Left hindlimb (tissue), 1 donor: ENCODE measurements around the gene TRAPPC5.

ENCODE experiments used
- DNase-seq: peaks from one replicate; pipeline ENCODE4 v3.0.0-alpha.2; 2018

The TRAPPC5 gene

DNA sequence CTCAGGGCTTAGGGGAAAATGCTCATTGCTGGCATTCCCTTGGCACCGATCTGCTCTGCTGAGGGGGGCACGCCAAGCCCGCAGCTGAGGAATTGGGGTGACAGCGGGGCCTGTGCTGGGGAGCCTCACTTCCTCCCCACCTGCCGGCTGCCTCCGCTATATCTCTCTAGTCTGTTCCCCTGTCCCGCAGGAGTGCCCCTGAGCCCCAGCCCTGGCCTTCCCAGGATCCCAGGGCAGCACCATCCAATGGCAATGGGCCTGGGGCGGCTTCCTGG, 34.3 kb upstream of the TRAPPC5 start:
- no peak for DNase-seq

DNA sequence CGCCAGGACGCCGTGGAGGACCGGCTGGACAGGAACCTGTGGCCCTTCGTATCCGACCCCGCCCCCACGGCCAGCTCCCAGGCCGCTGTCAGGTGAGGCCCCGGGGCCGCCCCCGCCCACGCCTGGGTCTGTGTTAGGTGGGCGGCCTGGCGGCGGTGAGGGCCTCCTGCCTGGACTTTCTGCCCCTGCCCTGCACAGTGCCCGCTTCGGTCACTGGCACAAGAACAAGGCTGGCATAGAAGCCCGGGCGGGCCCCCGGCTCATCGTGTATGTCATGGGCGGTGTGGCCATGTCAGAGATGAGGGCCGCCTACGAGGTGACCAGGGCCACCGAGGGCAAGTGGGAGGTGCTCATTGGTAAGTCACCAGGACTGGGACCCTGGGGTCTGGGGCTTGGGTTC, 33.5 kb upstream of the TRAPPC5 start:
- no peak for DNase-seq

DNA sequence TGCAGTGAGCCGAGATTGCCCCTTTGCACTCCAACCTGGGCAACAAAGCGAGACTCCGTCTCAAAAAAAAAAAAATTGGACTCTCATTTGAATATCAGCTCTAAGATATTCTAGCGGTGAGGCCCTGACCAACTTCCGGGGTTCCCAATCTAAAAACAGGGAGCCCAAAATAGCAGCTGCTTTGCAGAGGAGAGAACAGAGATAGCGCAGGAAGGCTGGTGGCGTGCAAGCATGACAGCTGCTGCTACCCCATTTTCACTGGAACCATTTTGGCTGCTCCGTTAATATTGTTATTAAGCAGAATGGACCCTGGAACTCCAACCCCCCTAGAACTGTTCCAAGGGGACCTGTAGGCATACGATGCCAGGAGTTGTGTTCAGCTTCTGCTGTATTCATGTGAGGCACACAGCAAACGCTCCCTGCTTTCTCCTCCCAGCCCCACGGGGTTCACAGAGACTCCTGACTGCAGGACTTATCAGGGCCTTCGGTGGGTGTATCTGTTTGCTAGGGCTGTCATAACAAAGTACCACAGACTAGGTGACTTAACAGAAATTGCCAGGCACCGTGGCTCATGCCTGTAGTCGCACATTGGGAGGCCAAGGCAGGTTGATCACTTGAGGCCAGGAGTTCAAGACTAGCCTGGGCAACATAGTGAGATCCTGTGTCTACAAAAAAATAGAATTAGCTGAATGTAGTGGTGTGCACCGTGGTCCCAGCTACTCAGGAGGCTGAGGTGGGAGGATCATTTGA, 32.2 kb upstream of the TRAPPC5 start:
- no peak for DNase-seq

DNA sequence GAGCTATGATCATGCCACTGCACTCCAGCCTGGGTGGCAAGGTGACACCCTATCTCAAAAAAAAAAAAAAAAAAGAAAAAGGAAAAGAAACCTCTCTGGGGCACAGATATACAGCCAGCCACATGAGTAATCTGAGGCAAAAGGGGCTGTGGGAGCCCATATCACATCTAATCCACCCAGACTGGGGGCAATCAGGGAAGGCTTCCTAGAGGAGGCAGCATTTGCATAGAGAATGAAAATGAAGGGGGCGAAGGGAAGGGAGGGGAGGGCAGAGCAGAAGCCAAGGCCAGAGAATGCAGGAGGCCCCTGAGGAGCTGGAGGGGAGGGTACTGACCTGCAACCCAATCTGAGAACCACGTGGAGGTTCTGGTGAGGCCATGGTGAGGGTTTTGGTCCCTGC, 30.5 kb upstream of the TRAPPC5 start:
- no peak for DNase-seq

DNA sequence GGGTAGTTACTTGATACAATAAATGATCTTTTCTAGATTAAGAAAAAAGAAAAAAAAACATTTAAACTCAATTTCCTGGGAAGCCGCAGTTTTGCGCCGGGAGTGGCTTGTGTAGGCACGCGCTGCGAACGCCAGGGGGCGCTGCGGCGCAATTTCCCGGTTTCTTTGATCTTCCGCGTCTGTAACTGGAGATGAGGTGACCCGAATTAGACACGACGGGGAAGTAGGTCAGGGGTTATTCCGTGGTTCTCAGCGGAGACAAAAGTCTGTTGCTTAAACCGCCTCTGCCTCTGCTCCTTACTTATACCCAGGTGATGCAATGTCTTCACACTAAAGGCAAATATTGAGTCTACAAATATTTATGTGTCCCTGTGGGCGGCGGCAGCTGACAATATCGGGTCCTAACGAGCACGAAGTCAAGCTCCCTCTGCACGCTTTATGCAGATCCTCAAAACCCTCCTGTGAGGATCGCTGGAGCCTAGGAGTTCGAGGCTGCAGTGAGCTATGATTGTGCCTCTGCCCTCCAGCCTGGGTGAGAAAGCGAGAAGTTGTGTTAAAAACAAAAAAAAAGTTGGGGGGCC, 28.5 kb upstream of the TRAPPC5 start:
- peak; percentile 78 for DNase-seq

DNA sequence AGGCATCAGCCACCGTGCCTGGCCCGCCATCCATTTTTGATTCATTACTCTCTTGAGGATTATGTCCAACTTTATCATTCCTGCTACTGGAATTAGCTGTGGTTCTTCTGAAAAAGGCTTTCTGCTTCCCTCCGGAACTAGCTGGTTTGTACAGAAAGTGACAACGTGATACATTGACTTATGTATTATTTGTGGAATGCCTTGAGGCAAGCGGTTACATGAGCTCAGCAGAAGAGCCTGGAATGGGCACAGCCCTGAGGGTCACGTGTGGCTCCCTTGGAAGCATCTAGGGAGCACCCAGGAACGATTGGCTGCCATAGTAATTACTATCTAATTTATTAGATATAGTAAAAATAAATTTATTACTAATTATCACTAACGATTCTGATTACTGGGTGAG, 26.2 kb upstream of the TRAPPC5 start:
- no peak for DNase-seq

DNA sequence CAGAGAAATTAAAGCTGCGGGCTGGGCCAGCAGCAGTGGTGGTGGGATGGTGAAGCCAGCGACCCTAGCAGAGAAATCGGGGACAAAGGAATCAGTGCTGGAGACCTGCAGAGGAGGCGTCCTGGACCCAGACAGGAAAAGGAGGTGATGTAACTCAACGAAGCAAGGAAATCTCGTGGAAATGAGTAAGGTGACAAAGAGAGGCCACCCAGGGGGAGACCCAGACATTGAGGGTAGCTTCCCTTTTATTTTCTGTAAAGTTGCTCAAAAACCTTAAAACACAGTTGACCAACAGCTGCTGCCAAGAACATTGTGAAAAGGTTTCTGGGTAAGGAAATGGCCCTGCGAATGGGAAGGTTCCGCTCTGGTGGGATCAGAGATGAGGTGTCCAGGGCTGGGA, 25.1 kb upstream of the TRAPPC5 start:
- no peak for DNase-seq

DNA sequence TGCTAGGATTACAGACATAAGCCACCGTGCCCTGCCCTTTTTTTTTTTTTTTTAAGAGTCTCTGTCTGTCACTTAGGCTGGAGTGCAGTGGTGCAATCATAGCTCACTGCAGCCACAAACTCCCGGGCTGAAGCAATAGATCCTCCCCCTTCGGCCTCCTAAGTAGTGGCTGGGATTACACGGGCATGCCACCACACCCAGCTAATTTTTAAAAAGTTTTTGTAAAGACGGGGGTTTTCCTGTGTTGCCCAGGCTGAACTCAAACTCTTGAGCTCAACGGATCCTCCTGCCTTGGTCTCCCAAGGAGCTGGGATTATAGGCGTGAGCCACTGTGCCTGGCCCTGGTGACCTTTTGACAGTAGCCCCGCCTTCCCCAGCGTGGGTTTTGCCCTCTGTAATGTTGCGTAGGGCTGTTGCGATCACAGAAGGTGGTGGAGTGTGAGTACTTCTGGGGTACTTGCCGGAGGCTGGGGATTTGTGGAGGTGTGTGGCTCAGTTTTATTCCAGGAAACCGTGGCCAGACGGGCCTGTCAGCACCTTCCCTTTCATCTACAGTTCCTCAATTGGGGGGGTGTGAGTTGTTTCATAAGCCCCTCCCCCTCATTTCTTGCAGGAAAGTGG, 23.4 kb upstream of the TRAPPC5 start:
- DNase-seq: no peak

DNA sequence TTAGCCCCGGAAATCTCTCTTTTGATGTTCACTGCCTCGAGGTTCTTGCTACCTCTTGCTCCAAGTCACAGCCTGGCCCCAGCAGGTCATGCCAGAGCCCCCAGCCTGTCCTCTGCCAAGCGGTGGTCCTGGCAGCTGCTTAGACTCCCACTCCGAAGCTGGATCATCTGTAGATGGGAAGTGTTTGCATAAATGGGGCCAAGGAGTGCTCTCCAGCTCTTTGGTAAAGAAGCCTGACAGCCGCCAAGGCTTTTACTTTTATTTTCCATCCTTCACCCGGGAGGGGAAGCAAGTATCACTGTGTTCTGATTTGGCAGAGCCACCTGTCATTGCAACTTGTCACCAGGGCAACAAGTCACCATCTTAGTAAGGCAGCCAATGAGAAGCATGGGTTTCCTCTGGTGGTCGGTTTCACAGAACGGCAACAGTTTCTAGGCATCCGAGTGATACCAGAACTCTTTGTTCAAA, 22.4 kb upstream of the TRAPPC5 start:
- no peak for DNase-seq

DNA sequence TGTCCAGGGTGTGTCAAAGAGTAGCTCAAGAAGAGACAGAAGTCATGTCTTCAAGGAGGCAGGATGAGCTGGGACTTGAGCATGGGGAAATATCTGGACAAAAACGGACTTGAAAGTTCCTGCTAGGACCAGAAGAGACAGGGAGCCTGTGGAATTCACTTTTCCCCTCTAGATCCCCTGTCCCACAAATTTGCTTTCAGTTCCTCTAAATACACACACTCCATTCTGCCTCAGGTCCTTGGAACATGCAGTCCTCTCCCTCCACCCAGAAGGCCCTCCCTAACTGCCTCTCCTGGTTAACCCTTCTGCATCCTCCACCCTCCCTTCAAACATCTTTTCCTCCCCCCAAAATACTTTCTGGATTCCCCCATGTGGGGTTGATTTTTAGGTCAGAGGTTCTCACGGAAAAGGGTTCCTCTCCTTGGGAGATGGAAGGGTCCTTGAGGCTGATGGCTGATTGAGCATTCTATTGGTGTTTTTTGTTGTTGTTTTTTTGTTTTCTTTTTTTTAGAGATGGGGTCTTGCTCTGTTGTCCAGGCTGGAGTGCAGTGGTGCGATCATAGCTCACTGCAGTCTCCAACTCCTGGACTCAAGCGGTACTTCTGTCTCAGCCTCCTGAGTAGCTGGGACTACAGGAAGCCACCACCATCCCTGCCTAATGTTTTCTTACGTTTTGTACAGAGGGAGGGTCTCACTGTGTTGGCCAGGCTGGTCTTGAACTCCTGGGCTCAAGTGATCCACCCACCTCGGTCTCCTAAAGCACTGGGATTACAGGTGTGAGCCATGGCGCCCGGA, 18.7 kb upstream of the TRAPPC5 start:
- no peak for DNase-seq

DNA sequence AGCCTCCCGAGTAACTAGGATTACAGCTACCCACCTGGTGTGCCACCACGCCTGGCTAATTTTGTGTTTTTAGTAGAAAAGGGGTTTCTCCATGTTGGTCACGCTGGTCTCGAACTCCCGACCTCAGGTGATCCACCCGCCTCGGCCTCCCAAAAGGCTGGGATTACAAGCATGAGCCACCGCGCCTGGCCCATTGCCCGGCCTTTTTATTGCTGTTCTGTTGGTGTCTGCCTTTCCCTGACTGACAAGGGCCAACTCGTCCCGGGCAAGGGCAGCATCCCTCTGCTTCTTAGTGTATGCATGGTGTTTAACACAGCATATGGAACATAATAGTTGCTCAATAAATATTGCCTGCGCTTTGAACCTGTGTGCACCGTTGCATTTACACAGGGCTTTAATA, 18.0 kb upstream of the TRAPPC5 start:
- DNase-seq: no peak

DNA sequence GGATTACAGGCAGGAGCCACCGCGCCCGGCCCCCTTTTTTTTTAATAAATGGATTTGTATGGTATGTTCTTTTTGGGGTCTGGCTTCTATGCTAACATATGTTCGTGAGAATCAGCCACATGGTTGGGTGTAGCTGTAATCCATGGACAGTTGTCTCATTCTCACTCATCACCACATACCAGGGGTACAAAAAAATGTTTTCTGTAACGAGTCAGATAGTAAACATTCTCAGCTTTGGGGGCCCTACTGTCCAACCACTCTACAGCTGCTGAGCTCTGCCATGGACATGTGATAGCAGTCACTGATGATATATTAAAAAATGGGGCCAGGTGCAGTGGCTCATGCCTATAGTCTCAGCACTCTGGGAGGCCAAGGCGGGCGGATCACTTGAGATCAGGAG, 16.9 kb upstream of the TRAPPC5 start:
- no peak for DNase-seq

DNA sequence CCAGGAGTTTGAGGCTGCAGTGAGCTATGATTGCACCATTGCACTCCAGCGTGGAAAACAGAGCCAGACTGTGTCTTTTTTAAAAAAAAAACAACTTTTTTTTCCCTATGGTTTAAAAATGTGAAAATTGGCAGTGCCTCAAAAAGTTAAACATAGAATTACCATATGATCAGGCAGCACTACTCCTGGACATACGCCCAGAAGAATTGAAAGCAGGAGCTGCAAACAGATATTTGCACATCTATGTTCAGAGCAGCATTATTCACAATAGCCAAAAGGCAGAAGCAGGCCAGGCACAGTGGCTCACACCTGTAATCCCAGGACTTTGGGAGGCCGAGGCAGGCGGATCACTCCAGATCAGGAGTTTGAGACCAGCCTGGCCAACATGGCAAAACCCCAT, 15.6 kb upstream of the TRAPPC5 start:
- no peak for DNase-seq

DNA sequence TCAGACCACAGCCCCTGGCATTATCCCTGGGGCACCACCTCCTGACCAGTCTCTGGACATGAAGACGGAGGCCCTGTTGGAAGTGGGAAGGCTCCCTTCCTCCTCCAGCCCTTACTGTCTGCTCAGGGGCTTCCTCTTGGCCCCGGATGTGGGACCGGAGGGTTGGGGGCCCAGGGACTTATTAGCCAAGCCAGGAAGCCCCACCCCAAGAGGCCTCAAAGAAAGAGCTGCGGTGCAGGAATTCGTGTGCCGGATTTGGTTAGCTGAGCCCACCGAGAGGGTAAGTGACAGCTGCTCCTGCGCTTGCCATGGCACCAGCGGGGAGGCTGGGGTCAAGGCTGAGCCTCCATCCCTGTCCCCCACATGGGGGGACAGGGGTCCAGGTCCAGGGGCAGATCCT, 11.8 kb upstream of the TRAPPC5 start, which contains the start of gene RETN:
TSS of gene RETN (plus strand) at position 208 of the 400 bp plus-strand sequence. CDS start 278 bp downstream, outside the sequence.
- no peak for DNase-seq

DNA sequence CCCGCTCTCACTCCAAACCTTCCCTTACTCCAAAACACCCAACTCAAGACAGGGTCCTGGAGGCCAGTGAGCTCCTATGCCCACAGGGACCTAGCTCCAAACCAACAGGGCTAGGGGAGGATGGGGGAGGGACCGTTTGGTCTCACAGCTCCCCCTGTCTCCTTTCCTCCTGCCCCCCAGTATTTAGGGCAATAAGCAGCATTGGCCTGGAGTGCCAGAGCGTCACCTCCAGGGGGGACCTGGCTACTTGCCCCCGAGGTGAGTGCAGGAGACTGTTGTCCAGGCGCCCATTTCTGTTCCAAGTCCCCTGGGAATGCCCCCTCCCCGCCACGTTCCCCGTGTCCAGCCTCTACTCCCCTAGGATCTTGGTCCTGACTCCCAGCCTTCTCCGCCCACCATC, 11.0 kb upstream of the TRAPPC5 start:
- no peak for DNase-seq

DNA sequence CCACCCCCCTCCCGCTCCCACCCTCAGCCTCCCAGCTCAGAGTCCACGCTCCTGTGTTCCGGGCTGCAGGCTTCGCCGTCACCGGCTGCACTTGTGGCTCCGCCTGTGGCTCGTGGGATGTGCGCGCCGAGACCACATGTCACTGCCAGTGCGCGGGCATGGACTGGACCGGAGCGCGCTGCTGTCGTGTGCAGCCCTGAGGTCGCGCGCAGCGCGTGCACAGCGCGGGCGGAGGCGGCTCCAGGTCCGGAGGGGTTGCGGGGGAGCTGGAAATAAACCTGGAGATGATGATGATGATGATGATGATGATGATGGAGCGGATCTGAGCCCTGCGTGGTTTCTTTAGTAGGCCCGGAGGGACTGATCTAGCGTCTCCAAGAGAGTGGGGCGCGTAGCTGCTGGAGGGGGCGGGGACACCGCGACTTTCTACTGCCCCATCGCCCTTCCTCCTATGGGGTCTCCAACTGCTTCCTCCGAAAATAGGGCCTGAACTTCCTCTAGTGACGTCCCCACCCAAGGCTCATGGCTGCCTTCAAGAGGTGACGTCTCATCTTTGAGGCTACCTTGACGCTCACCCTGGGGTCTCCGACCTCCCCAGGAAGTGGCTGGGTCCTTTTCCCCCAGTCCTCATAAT, 10.4 kb upstream of the TRAPPC5 start:
- no peak for DNase-seq

DNA sequence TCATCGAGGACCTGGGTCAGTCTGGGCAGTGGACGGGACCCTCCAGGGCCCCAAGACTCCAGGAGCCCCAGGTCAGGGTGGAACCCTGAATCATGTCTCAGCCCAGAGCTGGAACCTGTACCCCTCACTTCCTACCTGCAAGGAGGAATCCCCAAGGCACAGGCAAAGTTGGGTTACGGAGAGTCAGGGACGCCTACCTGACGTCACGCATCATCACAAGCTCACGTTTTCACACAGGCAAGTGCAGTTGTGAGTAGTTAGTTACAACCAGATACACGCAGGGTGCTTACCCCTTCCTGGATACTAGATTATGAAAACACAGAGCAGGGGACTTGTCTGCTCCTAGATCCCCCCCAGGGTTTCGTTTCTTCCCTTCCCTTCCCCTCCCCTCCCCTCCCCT, 9.8 kb upstream of the TRAPPC5 start:
- no peak for DNase-seq

DNA sequence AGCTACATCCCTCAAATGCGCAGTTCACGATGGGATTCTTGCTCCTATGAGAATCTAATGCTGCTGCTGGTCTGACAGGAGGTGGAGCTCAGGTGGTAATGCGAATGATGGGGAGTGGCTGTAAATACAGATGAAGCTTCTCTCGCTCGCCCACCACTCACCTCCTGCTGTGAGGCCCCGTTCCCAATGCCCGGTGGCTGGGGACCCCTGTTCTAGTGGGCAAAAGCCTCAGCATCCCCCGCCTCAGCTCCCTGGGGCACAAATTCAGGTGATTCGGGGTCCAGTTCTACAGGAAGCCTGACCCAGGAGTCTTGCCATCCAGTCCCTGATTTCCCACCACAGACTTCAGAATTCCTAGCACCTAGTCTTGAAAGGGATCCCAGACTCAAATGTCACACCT, 8.1 kb upstream of the TRAPPC5 start:
- no peak for DNase-seq

DNA sequence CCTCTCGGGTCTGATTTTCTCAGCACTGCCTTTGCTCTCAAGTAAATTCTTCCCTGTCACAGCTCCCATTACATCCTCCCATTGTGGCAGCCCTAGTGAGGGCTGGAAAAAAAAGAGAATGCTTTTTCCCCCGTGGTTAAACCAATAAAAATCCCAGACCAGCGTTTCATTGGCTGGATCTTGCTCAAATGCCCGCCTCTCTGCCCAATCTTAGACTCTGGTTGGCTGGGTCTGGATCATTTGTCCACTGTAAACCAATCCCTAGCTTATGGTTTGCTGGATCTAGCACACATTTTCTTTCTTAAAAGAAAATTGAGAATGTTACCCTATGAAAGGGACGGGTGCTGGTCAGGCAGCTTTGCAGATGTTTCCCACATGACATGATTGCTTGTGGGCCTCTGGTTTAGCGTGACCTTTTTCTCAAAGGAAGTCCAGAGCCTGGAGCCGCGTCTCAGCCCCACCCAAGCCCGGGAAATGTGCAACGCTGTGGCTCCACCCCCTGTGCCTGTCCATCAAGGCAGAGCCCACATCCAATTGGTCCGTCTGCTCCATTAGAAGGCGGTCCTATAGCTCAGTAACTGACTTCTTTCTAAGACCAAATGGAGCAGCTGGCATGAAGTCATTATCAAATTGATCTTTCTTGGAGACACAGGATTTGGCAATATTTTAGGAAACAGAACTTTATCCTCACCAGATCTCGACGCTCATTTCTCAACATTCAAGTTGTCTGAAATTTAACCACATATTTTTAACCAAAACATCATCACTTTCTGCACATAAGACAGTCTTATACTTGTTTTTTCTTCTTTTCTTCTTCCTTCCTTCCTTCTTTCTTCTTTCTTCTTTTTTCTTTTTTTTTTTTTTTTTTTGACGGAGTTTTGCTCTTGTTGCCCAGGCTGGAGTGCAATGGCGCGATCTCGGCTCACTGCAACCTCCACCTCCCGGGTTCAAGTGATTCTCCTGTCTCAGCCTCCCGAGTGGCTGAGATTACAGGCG, 6.3 kb upstream of the TRAPPC5 start:
- peak; percentile 58 for DNase-seq

DNA sequence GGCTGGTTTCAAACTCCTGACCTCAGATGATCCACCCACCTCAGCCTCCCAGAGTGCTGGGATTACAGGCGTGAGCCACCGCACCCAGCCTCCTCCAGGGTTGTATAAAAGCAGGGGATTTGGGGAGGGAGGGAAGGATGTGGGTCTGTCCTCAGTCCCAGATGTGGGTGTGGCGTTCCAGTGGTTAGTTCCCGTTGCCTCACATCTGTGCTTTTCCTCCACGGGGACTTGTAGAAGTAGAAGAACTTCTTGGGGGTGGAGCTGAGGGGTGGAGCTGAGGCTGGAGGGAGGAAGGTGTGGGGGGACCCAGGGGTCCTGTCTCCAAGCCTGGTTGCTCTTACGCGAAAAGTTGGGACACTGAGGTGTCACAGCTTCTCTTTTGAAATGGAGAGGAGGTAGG, 4.3 kb upstream of the TRAPPC5 start:
- DNase-seq: no peak

DNA sequence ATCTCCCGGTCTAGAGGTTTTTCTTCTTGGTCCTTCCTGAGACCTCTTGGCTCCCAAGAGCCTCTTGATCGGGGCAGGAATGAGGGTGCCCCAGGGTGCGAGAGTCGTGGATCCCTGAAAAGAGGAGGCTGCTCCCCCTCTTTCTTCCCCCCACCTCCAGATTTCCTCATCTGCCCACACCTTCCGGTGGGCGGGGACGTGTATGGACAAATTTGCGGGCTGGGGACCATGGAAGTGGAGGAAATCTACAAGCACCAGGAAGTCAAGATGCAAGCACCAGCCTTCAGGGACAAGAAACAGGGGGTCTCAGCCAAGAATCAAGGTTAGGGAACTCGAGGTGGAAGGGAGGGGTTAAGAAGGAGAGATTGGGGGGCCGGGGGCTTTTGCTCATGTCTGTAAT, 3.8 kb upstream of the TRAPPC5 start, which contains the start of gene MCEMP1:
TSS of gene MCEMP1 (plus strand) at position 237 of the 400 bp plus-strand sequence. CDS start at position 268, 31 bp downstream.
- no peak for DNase-seq
